CD4-positive, alpha-beta T cell treated with Interferon gamma for 1 hour (primary cell): Measurements from ENCODE around the gene ADGRF1.
"Not testable (repeated sequence)": the region's sequence is repeated elsewhere in the genome, so short reads cannot be mapped to it uniquely, and the experiment has no call there.

Experiments used
- DNase-seq: peaks from one replicate; pipeline ENCODE4 v3.0.0-alpha.2; 2020

Gene ADGRF1

GRCh38 chr6:47019941-47020340 is 22.2 kb downstream of the ADGRF1 start:
- DNase-seq = no peak

- no peak for DNase-seq
These were observed 25.2 kb downstream of the ADGRF1 start for GRCh38 chr6:47016909-47017308.

- no peak for DNase-seq
These were observed 25.9 kb downstream of the ADGRF1 start for GRCh38 chr6:47016261-47016660.

- no peak for DNase-seq
These were observed 27.7 kb downstream of the ADGRF1 start for GRCh38 chr6:47014401-47014800.

- DNase-seq = no peak
These were observed 32.5 kb downstream of the ADGRF1 start for GRCh38 chr6:47009583-47009982.

GRCh38 chr6:47008397-47008763 is 33.8 kb downstream of the ADGRF1 start:
- no peak for DNase-seq

GRCh38 chr6:47007657-47008396 is 34.3 kb downstream of the ADGRF1 start:
- DNase-seq = no peak

GRCh38 chr6:47005486-47005885 is 36.6 kb downstream of the ADGRF1 start:
- no peak for DNase-seq

- no peak for DNase-seq
These were observed 37.7 kb downstream of the ADGRF1 start for GRCh38 chr6:47004463-47004862.

GRCh38 chr6:47000842-47001241 is 41.3 kb downstream of the ADGRF1 start:
- DNase-seq = no peak

- no peak for DNase-seq
These were observed 43.6 kb downstream of the ADGRF1 start for GRCh38 chr6:46998436-46999017.

- DNase-seq = no peak
These were observed 44.5 kb downstream of the ADGRF1 start for GRCh38 chr6:46997646-46998045.

- no peak for DNase-seq
These were observed 45.1 kb downstream of the ADGRF1 start for GRCh38 chr6:46996860-46997641.

- DNase-seq = no peak
These were observed 47.2 kb downstream of the ADGRF1 start for GRCh38 chr6:46994933-46995332.

- no peak for DNase-seq
These were observed 48.3 kb downstream of the ADGRF1 start for GRCh38 chr6:46993846-46994245.

- not testable (repeated sequence) for DNase-seq
These were observed 49.7 kb downstream of the ADGRF1 start for GRCh38 chr6:46992391-46992790.

GRCh38 chr6:46990818-46991510 is 51.2 kb downstream of the ADGRF1 start:
- not testable (repeated sequence) for DNase-seq

- DNase-seq = no peak
These were observed 52.0 kb downstream of the ADGRF1 start for GRCh38 chr6:46990031-46990644.

- DNase-seq = no peak
These were observed 52.7 kb downstream of the ADGRF1 start for GRCh38 chr6:46989398-46989797.

GRCh38 chr6:46985943-46986342 is 56.2 kb downstream of the ADGRF1 start:
- no peak for DNase-seq

GRCh38 chr6:46983007-46983411 is 59.1 kb downstream of the ADGRF1 start:
- no peak for DNase-seq

- no peak for DNase-seq
These were observed 62.9 kb downstream of the ADGRF1 start for GRCh38 chr6:46979206-46979605.

- DNase-seq = no peak
These were observed 67.3 kb downstream of the ADGRF1 start for GRCh38 chr6:46974786-46975185.
